ENCODE results near the gene TRIM41.
A peak's percentile ranks its signal among the peaks of the same experiment; 100 is the strongest.

Gene TRIM41

GRCh38 chr5:181188700-181189362, 34.2 kb upstream of the TRIM41 start:
- peak overlapping the region; percentile 99 for H3K4me3 Mint-ChIP-seq
- H3K4me1 Mint-ChIP-seq (ENCODE audit: low read depth): peaks cover 69% of the 10 kb centered on the region
- no peaks in the 10 kb centered on the region for H3K9me3 Mint-ChIP-seq
- intact Hi-C loops (cut with micrococcal nuclease): loop anchor here (5.0 kb wide), 1 partner anchor 73 kb away; the partner anchor contains the start of gene TRIM52
- peaks cover 30% of the 10 kb centered on the region for H3K27me3 Mint-ChIP-seq
- H3K36me3 Mint-ChIP-seq (ENCODE audit: low read depth): peaks cover 43% of the 10 kb centered on the region
- peak overlapping the region; percentile 99 for H3K27ac Mint-ChIP-seq

- H3K27me3 Mint-ChIP-seq: peaks cover 25% of the 10 kb centered on the region
- intact Hi-C loops (cut with micrococcal nuclease): loop anchor here (5.0 kb wide), 1 partner anchor 73 kb away; the partner anchor contains the start of gene TRIM52
- peaks cover 63% of the 10 kb centered on the region for H3K4me1 Mint-ChIP-seq (ENCODE audit: low read depth)
- H3K9me3 Mint-ChIP-seq: no peaks in the 10 kb centered on the region
- peak overlapping the region; percentile 99 for H3K4me3 Mint-ChIP-seq
- H3K27ac Mint-ChIP-seq: peak overlapping the region; percentile 99
- peaks cover 38% of the 10 kb centered on the region for H3K36me3 Mint-ChIP-seq (ENCODE audit: low read depth)
These were observed 33.6 kb upstream of the TRIM41 start for GRCh38 chr5:181189363-181189961.

DNA sequence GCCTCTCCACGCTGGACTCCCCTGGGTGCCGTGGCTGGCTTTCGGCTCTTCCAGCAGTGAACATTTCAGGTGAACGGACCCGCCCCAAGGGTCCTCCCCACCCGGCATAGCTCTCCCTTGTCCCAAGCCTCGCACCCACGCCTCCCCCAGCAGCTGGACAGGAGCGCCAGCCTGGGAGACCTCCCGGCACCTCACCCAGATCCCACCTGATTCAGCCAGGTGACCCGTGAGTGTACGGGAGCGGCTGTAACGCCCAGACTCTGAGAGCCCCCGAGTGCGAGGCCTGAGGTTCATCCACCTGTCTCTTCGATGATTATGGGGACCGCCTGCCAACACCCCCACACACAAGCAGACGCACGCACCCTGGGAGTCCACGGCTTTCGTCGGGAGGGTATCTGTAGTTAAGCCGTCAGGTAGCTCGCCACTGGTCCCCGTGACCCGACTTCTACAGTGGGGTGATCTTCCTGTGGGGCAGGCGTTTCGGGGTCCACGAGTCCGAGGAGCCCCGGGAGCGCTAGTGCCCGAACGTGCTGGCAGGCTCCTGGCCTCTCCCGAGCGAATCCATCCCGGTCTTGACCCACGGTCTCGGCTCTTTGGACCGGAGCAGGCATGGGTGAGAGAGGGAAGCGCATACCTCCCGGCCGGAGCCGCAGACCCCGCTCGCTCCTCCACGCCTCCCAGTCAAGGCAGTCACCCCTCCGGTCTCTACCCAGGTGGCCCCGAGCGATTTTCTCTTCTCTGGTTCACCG, 32.9 kb upstream of the TRIM41 start:
- Mint-ChIP-seq H3K27ac (peak overlapping the region; percentile 99), H3K27me3 (peaks cover 21% of the 10 kb centered on the region), H3K36me3 (ENCODE audit: low read depth) (peaks cover 42% of the 10 kb centered on the region), H3K4me3 (peak overlapping the region; percentile 99), H3K9me3 (no peaks in the 10 kb centered on the region), H3K4me1 (ENCODE audit: low read depth) (peaks cover 58% of the 10 kb centered on the region)
- intact Hi-C loops (cut with micrococcal nuclease): loop anchor here (5.0 kb wide), 1 partner anchor 72 kb away; the partner anchor contains the start of gene TRIM52

DNA sequence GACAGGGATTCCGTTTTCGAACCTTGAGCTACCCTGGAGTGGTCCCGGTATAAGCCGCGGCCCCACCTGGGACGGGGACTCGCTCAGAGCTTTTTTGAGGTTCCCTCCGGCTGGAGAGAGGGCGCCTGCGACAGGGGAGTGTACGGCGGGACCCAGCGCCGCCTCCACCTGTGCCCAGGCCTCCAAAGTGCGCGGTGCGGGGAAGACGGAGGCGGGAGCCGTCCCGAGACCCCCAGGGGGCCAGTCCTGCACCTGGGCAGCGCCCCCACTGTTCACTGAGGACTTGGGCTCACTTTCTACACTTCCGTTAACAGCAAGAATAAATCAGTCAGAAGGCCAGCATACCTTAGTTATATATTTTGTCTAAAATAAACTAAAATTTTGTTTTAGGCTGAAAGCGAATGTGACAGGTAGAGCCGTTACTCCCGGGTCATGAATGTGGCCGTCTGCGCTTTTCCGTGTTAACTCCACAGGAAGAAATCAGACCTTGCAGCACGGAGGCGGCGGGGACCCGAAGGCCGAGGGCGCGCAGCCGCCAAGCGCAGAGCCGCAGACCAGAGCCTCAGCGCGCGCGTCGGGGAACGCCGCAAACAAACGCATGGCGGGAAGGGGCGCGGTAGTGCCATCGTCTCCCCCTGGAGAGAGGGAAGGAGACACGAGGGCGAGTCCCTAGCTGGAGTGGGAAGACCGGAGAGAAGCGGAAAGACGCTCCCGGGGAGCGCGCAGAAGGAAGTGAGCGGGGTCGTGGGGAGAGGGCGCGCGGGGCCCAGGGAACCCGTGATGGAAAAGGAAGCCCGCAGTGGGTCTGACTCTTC, 32.2 kb upstream of the TRIM41 start:
- peaks cover 21% of the 10 kb centered on the region for H3K27me3 Mint-ChIP-seq
- peak overlapping the region; percentile 99 for H3K4me3 Mint-ChIP-seq
- peaks cover 58% of the 10 kb centered on the region for H3K4me1 Mint-ChIP-seq (ENCODE audit: low read depth)
- intact Hi-C loops (cut with micrococcal nuclease): loop anchor here (1.0 kb wide), 3 partner anchors 14 to 53 kb away; partner anchors contain the start of gene TRIM7
- no peaks in the 10 kb centered on the region for H3K9me3 Mint-ChIP-seq
- peaks cover 47% of the 10 kb centered on the region for H3K36me3 Mint-ChIP-seq (ENCODE audit: low read depth)
- H3K27ac Mint-ChIP-seq: peak overlapping the region; percentile 99

DNA sequence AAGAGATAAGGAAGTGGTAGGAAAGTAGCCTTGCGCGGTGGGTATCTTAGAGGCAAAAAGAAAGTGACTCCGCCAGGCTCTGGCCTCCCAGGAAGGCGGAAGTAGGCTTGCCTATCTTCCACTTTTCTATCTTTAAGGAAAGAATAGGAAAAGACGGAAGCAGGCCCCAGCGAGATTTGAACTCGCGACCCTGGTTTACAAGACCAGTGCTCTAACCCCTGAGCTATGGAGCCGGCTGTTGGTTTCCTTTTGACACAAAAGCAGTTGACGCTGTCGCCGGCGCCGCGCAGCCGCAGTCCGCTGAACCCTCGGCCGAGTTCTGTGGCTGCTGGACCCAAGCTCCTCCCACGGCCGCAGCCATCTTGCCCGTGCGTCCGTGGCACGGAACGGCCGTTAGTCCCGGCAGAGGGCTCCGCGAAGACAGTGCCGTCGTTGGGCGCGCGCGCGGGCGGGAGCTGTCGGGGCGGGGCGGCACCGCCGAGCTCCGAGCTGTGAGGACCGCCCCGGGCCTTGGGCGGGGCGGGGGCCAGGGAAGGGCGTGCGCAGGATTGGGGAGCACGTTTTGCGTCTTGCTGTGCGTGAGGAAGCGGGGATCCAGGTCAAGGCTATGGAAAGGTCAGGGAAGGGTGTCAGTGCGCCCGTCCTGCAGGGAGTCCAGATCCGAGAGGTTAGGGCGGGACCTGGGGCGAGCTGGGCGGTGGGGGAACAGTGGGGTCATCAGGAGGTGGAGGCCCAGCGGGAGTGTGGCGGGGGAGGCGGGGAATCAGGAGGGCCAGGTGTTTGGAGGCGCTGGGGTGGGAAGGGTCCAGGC, 31.4 kb upstream of the TRIM41 start:
- Mint-ChIP-seq H3K9me3 (no peaks in the 10 kb centered on the region), H3K27ac (peak overlapping the region; percentile 99), H3K4me3 (peak overlapping the region; percentile 99), H3K27me3 (peaks cover 21% of the 10 kb centered on the region), H3K4me1 (ENCODE audit: low read depth) (peaks cover 58% of the 10 kb centered on the region), H3K36me3 (ENCODE audit: low read depth) (peaks cover 47% of the 10 kb centered on the region)
- intact Hi-C loops (cut with micrococcal nuclease): loop anchor here (1.0 kb wide), 3 partner anchors 14 to 53 kb away; partner anchors contain the start of gene TRIM7

GRCh38 chr5:181192337-181193046, 30.6 kb upstream of the TRIM41 start:
- Mint-ChIP-seq H3K4me3 (peak overlapping the region; percentile 99), H3K4me1 (ENCODE audit: low read depth) (peaks cover 55% of the 10 kb centered on the region), H3K9me3 (no peaks in the 10 kb centered on the region), H3K36me3 (ENCODE audit: low read depth) (peaks cover 54% of the 10 kb centered on the region), H3K27me3 (peaks cover 17% of the 10 kb centered on the region), H3K27ac (peak overlapping the region; percentile 99)
- intact Hi-C loops (cut with micrococcal nuclease): no loop called here

- intact Hi-C loops (cut with micrococcal nuclease): no loop called here
- Mint-ChIP-seq H3K4me3 (no peak overlapping the region), H3K36me3 (ENCODE audit: low read depth) (peaks cover 57% of the 10 kb centered on the region), H3K4me1 (ENCODE audit: low read depth) (peaks cover 44% of the 10 kb centered on the region), H3K27me3 (peaks cover 12% of the 10 kb centered on the region), H3K27ac (no peak overlapping the region), H3K9me3 (no peaks in the 10 kb centered on the region)
These were observed 29.4 kb upstream of the TRIM41 start for GRCh38 chr5:181193656-181194055.

DNA sequence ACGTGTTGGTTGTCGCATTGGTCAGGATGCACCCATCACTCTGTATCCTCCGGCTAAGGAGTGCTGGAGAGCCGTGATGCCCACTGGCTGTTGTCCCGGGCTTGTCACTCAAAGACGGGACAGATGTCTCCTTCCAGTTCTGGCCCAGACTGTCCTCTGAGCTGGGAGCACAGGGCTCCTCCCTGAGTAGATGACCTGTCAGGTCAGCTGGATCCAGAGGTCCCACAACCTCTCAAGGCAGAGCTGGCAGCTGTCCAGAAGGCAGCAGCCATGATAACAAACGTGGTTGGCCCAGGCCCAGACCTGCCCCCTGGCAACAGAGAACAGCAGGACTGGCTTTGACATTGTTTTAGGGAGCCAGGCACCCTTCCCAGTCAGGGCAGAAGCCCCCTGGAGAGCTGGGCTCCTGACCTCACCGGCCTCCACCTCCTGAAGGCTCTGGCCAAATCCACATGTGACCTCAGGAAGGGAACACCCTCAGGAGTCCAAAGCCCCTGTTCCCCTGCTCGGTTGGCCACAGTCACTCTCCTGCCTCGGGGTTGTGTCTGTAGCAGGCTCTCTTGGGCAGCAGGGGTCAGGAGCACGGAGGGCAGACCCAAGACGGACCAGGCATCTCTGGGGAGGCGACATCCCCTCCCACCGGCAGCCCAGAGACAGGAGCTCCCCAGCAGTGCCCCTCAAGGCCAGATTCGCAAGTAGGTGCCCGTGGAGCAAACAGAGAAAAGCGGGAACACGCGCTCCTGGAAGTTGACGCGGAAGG, 28.4 kb upstream of the TRIM41 start:
- H3K4me1 Mint-ChIP-seq (ENCODE audit: low read depth): peaks cover 34% of the 10 kb centered on the region
- no peak overlapping the region for H3K27ac Mint-ChIP-seq
- intact Hi-C loops (cut with micrococcal nuclease): no loop called here
- peaks cover 10% of the 10 kb centered on the region for H3K27me3 Mint-ChIP-seq
- no peaks in the 10 kb centered on the region for H3K9me3 Mint-ChIP-seq
- H3K4me3 Mint-ChIP-seq: no peak overlapping the region
- peaks cover 48% of the 10 kb centered on the region for H3K36me3 Mint-ChIP-seq (ENCODE audit: low read depth)

DNA sequence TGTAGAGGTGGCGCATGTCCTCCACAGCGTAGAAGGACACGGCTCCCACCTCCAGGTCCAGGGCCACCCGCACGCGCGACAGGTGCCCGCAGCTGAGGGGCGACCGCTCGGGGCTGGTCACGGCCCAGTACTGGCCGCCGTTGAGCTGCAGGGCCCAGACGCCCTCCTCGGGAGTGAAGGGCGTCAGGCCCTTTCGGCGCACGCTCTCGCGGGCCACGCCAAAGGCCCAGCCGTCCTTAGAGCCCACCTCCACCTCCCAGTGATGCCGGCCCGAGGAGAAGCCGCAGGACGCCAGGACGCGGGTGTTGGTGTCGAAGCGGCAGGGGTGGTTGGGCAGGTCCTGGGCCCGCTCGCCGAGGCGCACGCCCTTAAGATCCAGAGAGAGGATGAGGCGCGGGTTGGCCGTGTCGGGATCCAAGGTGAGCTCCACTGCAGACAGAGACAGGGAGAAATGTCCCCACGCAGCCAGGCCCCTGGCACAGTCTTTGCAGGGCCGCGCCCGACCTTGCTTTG, 27.8 kb upstream of the TRIM41 start:
- peaks cover 34% of the 10 kb centered on the region for H3K4me1 Mint-ChIP-seq (ENCODE audit: low read depth)
- no peak overlapping the region for H3K27ac Mint-ChIP-seq
- H3K27me3 Mint-ChIP-seq: peaks cover 5% of the 10 kb centered on the region
- H3K4me3 Mint-ChIP-seq: no peak overlapping the region
- intact Hi-C loops (cut with micrococcal nuclease): no loop called here
- peaks cover 42% of the 10 kb centered on the region for H3K36me3 Mint-ChIP-seq (ENCODE audit: low read depth)
- H3K9me3 Mint-ChIP-seq: no peaks in the 10 kb centered on the region

GRCh38 chr5:181197326-181197951, 25.6 kb upstream of the TRIM41 start:
- H3K27ac Mint-ChIP-seq: peak overlapping the region; percentile 5
- H3K4me1 Mint-ChIP-seq (ENCODE audit: low read depth): peaks cover 24% of the 10 kb centered on the region
- no peaks in the 10 kb centered on the region for H3K27me3 Mint-ChIP-seq
- no peaks in the 10 kb centered on the region for H3K9me3 Mint-ChIP-seq
- H3K4me3 Mint-ChIP-seq: no peak overlapping the region
- intact Hi-C loops (cut with micrococcal nuclease): no loop called here
- peaks cover 24% of the 10 kb centered on the region for H3K36me3 Mint-ChIP-seq (ENCODE audit: low read depth)

DNA sequence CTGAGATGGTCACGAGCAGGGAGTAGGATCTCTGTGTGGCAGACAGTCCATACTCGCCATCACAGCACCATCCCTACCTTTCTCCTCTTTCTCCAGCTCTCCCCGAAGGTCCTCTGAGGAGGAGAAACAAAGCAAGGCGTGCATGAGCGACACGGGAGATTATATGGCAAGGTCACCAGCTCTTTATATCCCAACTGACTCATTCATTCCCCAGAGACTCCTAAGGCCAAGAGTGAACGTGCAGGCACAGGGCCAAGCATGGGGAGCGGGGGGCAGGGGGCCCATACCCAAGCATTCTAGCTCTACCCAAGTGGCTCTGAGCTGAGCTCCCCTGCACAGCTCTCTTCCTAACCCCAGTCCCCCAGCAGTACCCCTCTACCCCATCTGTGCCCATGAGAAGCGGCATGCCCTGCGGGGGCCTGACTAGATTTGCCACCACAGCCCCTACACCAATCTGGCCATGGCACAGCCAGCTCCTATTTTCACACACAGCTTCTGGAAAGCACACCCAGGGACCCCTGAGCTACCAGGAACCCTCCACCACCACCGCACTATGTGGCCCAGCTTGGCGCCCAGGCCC, 24.9 kb upstream of the TRIM41 start:
- intact Hi-C loops (cut with micrococcal nuclease): no loop called here
- Mint-ChIP-seq H3K27ac (no peak overlapping the region), H3K4me3 (no peak overlapping the region), H3K36me3 (ENCODE audit: low read depth) (peaks cover 24% of the 10 kb centered on the region), H3K9me3 (no peaks in the 10 kb centered on the region), H3K4me1 (ENCODE audit: low read depth) (peaks cover 24% of the 10 kb centered on the region), H3K27me3 (no peaks in the 10 kb centered on the region)

Data from dendritic cell treated with granulocyte-macrophage colony-stimulating factor and Interleukin-4, amounts not matched to agents 40 ng/mL and 50 ng/mL, for 4 days (primary cell).